NAMALWA (cell line): ENCODE data around the gene DTNBP1.

Experiments used
- DNase-seq: peaks from one replicate; pipeline ENCODE4 v3.0.0-alpha.2; 2015; ENCODE audit warnings: low spot score

The DTNBP1 gene, protein sequence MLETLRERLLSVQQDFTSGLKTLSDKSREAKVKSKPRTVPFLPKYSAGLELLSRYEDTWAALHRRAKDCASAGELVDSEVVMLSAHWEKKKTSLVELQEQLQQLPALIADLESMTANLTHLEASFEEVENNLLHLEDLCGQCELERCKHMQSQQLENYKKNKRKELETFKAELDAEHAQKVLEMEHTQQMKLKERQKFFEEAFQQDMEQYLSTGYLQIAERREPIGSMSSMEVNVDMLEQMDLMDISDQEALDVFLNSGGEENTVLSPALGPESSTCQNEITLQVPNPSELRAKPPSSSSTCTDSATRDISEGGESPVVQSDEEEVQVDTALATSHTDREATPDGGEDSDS

DNA sequence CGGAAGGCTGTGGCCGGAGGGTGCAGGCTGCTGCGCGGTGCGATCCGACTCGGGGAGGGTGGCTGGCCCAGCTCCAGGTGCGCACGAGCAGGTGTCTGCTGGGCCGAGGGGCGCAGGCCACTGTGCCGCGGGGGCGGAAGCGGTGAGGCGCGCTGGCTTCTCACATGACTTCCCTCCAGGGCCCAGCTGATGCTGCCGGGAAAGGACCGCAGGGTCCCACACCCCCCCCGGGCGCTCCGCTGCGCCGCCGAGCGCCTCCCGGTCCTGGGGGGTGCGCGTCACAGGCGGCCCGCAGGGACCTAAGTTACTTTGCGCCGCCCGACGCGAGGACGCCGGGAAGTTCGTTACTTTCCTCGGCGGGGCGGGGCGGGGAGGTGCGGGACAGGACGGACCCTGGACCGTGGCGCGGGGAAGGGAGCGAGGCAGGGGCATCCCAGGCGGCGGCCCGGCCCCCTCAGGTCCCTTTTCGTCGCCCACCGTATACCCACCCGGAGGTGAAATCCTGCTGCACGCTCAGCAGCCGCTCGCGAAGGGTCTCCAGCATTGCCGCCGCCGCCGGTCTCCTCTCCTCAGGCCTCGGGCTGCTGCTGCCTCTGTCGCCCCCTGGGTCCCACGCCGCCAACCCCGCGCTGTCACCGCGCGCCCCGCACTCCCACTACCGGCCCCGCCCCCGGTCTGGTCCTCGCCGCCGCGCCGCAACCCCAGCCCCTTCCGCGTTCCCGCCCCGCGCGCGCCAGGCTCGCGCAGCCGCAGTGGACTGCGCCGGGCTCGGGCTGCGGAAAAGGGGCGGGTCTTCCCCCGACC is at the start of gene DTNBP1:
TSS of gene DTNBP1 (minus strand) at position 703 of the 804 bp plus-strand sequence. CDS start at position 544, 159 bp downstream.
- peak; percentile 89 for DNase-seq

DNA sequence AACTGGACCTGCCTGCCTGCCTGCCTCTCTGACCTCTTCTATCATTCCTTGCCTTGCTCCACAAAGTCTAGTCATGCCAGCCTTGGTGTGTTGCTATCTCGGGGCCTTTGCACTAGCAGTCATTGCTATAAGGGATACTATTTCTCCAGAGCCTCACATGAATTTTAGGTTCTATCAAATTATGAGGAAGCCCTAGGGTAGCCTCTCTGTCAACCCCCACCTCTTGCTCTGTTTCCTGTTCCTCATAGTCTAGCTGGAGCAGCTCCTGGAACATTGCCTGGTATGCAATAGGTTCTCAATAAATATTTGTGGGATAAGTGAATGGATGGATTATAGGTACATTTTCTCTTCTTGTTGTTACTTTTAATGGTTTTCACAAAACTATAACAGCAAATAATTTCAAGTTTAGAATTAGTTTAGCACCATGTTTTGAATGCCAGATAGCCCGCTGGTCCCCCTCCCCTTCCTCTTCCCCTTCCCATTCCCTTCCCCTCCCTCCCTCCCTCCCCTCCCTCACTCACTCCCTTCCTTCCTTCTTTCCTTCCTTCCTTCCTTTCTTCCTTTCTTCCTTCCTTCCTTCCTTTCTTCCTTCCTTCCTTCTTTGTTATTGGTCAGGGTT is 46.9 kb upstream of the DTNBP1 start:
- DNase-seq = no peak

- DNase-seq = no peak
These were observed 45.4 kb upstream of the DTNBP1 start for GRCh38 chr6:15708231-15708630.

DNA sequence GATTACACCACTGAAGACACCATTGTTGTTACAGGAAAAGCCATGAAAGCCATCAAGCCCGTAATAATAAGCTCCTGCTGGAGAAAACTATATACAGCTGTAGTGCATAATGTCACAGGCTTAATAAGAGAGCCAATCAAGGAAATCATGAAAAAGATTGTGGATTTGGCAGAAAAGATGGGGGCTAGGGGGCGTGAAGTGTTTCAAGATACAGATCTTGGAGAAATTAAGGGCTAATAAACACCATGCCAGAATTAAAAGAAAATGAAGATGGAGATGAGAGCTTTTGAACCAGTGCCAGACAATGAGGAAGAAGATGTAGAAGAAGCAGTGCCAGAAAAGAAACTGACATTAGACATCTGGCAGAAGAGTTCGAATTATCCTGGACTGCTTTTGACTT is 43.2 kb upstream of the DTNBP1 start:
- DNase-seq = no peak

- no peak for DNase-seq
These were observed 35.6 kb upstream of the DTNBP1 start for GRCh38 chr6:15698471-15698870.

GRCh38 chr6:15697895-15698294 is 35.1 kb upstream of the DTNBP1 start:
- DNase-seq = no peak

DNA sequence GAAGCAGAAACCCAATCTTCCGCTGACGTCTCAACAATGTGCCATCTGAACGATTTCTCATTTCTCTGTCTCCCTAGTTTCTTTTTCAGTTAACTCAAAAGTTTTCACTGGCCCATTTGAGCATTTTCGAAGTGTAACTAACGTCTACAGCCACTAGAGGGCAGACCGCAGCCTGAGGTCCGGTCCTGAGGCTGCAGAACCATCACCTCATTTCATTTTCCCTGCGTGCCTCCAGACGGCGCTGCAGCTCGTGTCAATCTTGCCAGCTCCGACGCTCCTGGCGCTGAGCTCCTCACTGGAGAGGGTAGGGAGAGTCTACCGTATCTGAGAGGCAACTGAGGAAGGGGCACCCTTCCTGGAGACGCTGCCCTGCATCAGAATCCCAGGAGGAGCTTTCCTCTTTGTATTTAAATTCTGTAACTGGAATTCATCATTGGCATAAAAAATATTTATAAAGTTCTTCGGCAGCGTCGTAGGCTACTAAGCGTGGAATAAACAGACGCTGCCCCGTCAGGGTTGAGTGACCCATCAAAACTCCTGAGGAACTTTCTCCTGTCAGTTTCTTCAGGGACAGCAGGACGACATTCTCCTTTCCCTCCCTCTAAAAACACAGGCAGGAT is 28.5 kb upstream of the DTNBP1 start:
- peak; percentile 93 for DNase-seq

DNA sequence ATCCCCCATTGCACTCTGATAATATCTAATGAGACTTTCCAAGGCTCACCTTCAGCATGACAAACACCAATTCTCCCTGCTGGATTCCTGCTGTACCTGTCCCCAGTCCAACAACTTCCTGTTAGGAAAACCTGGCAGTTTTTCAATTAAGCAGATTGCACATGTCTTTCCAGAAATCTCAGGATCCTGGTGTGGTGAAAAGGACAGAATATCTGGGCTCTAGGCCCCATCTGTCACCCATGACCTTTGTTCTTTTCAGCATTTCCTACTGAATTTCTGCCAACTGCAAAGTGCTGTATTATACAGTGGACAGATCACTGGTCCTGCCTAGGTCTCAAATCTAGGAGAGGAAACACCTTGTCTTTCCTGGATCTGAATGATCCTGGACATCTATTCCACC is 27.7 kb upstream of the DTNBP1 start:
- no peak for DNase-seq

DNA sequence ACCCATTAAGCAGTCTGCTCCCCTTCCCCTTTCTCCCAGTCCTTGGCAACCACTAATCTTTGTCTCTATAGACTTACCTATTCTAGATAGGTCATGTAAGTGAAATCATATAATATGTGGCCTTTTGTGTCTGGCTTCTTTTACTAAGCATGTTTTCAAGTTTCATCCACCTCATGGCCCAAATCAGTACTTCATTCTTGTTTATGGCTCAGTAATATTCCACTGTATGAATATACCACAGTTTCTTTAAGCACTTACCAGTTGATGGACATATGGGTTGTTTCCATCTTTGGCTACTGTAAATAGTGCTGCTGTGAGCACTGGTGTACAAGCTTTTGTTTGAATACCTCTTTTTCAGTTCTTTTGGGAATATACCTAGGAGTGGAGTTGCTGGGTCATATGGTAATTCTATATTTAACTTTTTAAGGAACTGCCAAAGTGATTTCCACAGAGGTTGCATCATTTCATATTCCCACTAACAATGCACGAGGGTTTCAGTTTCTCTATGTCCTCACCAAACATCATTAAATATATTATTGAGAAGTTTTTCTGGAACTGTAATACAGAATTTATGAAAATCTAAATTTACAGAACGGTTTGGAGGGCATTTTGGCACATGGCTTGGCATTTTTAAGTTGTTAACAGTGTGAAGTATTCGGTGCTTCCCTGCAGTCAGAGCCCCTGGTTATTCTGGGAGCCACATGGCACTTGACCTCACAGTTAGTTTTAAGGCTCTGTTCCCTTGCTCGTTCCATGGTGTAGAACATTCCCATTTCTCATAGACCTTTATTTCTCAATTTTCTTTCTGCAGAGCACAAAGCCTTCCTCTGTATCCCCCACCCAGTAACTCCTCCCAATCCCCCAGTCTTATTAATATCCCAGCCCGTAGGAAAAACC is 27.0 kb upstream of the DTNBP1 start:
- no peak for DNase-seq

- no peak for DNase-seq
These were observed 22.8 kb upstream of the DTNBP1 start for GRCh38 chr6:15685619-15686018.

- DNase-seq = no peak
These were observed 20.4 kb upstream of the DTNBP1 start for GRCh38 chr6:15682965-15683822.

GRCh38 chr6:15681946-15682345 is 19.1 kb upstream of the DTNBP1 start:
- DNase-seq = no peak

DNA sequence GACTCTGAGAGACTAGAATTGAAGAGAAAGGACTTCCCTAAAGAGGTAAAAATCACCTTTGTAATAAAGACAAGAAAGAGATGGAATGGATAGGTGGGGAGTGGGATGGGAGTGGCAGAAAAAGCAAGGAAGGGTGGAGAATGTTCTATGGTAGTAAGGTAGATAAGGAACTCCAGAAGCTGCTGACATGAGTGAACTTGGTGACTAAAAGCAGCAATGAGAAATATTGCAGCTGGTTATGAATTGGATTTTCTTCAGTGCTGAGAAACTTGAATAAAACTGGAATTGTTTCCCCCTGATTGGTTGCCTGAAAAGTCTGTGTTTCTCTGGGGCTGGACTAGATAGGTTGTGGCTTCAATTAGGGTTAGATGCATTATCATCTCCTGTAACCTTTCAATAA is 15.7 kb upstream of the DTNBP1 start:
- DNase-seq = no peak

GRCh38 chr6:15677822-15678221 is 15.0 kb upstream of the DTNBP1 start:
- DNase-seq = no peak

DNA sequence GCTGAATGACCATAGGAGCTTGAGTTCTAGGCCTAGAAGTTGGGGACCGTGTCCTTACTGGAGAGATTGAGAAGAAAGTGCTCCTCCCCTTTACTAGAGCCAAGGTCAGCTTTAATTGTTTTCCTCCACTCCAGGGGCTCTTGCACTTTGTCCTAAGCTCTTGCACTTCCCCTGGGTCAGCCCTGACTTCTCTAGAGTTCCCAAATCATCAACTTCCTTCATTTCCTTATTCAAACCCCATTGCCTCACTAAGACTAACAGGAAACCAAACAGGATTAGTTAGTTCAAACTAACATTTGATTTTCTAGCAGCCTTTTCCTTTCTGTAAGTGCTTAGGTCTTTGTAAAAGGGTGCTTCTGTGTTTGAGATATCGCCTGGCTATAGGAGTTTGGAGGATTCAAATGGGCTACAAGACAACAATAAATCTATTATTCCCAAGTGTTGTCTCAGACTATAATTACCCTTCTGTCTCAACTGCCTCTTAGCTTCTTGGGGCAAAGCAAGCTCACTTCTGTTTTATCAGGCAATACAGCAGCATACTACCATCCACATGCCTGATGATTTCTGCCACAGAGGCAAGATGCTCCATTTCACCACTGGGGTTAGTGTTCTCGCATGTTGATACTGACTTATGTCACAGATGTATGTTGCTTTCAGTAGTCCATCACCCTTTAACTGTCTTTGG is 12.8 kb upstream of the DTNBP1 start:
- no peak for DNase-seq

- no peak for DNase-seq
These were observed 12.0 kb upstream of the DTNBP1 start for GRCh38 chr6:15674690-15675386.

GRCh38 chr6:15673666-15674065 is 10.8 kb upstream of the DTNBP1 start:
- DNase-seq = no peak

- no peak for DNase-seq
These were observed 10.0 kb upstream of the DTNBP1 start for GRCh38 chr6:15672818-15673217.

- no peak for DNase-seq
These were observed 9.5 kb upstream of the DTNBP1 start for GRCh38 chr6:15672291-15672690.
